ENCODE data around the gene LITAF.

Gene LITAF

GRCh38 chr16:11571549-11571948 is 15.2 kb downstream of the LITAF start:
- no peaks in the 10 kb centered on the region for H3K9me3 Mint-ChIP-seq

GRCh38 chr16:11570806-11571205 is 15.9 kb downstream of the LITAF start:
- TF ChIP-seq, protein P1, sequence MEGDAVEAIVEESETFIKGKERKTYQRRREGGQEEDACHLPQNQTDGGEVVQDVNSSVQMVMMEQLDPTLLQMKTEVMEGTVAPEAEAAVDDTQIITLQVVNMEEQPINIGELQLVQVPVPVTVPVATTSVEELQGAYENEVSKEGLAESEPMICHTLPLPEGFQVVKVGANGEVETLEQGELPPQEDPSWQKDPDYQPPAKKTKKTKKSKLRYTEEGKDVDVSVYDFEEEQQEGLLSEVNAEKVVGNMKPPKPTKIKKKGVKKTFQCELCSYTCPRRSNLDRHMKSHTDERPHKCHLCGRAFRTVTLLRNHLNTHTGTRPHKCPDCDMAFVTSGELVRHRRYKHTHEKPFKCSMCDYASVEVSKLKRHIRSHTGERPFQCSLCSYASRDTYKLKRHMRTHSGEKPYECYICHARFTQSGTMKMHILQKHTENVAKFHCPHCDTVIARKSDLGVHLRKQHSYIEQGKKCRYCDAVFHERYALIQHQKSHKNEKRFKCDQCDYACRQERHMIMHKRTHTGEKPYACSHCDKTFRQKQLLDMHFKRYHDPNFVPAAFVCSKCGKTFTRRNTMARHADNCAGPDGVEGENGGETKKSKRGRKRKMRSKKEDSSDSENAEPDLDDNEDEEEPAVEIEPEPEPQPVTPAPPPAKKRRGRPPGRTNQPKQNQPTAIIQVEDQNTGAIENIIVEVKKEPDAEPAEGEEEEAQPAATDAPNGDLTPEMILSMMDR (IDR thresholded peaks at IDR 0.05; ENCODE audit: unreplicated experiment in 3 of 3), result no peak
- Mint-ChIP-seq H3K27me3 (ENCODE audit: low read depth) (no peaks in the 10 kb centered on the region), H3K4me3 (no peak overlapping the region), H3K36me3 (ENCODE audit: low read depth) (peaks cover 5% of the 10 kb centered on the region), H3K4me1 (peaks cover 33% of the 10 kb centered on the region), H3K9me3 (no peaks in the 10 kb centered on the region), H3K27ac (peak overlapping the region; percentile 71 to 83 (median 82))

More at GRCh38 chr16:11571549-11571948, 15.2 kb downstream of the LITAF start:
- Mint-ChIP-seq H3K36me3 (ENCODE audit: low read depth) (peaks cover 2% of the 10 kb centered on the region), H3K27me3 (ENCODE audit: low read depth) (no peaks in the 10 kb centered on the region), H3K27ac (peak overlapping the region; percentile 71 to 83 (median 82)), H3K4me1 (peaks cover 25% of the 10 kb centered on the region), H3K4me3 (no peak overlapping the region)
- TF ChIP-seq, protein P1 (IDR thresholded peaks at IDR 0.05; ENCODE audit: unreplicated experiment in 3 of 3), result no peak

DNA sequence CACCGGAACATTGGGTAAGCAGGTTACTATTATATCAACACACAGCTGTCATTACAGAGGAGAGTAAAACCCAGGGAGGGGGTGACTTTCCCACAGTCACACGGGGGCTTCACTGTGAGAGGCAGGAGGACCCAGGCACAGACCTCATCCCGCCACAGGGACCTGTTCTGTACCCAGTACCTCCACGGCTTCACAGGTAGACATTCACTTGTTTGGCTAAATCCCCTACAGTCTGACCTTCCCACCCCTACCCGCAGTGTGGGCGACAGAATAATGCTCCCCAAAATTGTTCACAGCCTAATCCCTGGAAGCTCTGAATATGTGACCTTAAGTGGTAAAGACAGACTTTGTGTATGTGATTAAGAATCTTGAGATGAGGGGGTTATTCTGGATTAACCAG is 16.5 kb downstream of the LITAF start:
- Mint-ChIP-seq H3K27me3 (ENCODE audit: low read depth) (no peaks in the 10 kb centered on the region), H3K4me1 (peaks cover 35% of the 10 kb centered on the region), H3K27ac (peak overlapping the region; percentile 71 to 83 (median 82)), H3K36me3 (ENCODE audit: low read depth) (peaks cover 8% of the 10 kb centered on the region), H3K4me3 (no peak overlapping the region), H3K9me3 (no peaks in the 10 kb centered on the region)
- TF ChIP-seq, protein P1 (IDR thresholded peaks at IDR 0.05; ENCODE audit: unreplicated experiment in 3 of 3), result no peak

GRCh38 chr16:11566398-11566797 is 20.3 kb downstream of the LITAF start:
- Mint-ChIP-seq H3K4me1 (peaks cover 36% of the 10 kb centered on the region), H3K27ac (peak overlapping the region in 2 of 3 experiments; percentile 27 to 28), H3K9me3 (no peaks in the 10 kb centered on the region), H3K27me3 (ENCODE audit: low read depth) (no peaks in the 10 kb centered on the region), H3K4me3 (no peak overlapping the region), H3K36me3 (ENCODE audit: low read depth) (peaks cover 8% of the 10 kb centered on the region)
- TF ChIP-seq, protein P1 (IDR thresholded peaks at IDR 0.05; ENCODE audit: unreplicated experiment in 3 of 3), result no peak

- Mint-ChIP-seq H3K27ac (peak overlapping the region in 2 of 3 experiments; percentile 28 to 63), H3K9me3 (no peaks in the 10 kb centered on the region), H3K36me3 (ENCODE audit: low read depth) (peaks cover 8% of the 10 kb centered on the region), H3K4me3 (no peak overlapping the region), H3K4me1 (peaks cover 37% of the 10 kb centered on the region), H3K27me3 (ENCODE audit: low read depth) (no peaks in the 10 kb centered on the region)
- TF ChIP-seq, protein P1 (IDR thresholded peaks at IDR 0.05; ENCODE audit: unreplicated experiment in 3 of 3), result no peak
Measured at GRCh38 chr16:11565665-11566064, 21.1 kb downstream of the LITAF start.

All from nephron (organoid).